ENCODE measurements around the gene ZBTB20.

Gene ZBTB20

DNA sequence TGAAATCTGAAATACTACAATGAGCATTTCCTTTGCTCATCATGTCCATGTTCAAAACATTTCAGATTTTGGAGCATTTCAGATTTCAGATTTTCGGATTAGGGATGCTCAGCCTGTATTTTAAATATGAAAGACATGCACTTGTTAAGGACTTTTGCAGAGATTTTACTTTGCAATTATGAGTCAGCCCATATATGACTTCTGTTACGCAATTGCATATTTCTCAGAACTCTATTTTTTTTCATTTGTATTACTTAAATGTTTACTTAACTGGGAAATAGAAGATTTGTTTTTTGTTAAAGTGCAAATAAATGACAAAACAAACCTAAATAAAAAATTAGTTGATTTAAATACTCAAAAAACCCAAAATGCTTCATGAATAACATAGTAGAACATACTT lies 376.2 kb downstream of the ZBTB20 start:
- no peak for DNase-seq (ENCODE audit: low read depth in 2 of 2)

DNA sequence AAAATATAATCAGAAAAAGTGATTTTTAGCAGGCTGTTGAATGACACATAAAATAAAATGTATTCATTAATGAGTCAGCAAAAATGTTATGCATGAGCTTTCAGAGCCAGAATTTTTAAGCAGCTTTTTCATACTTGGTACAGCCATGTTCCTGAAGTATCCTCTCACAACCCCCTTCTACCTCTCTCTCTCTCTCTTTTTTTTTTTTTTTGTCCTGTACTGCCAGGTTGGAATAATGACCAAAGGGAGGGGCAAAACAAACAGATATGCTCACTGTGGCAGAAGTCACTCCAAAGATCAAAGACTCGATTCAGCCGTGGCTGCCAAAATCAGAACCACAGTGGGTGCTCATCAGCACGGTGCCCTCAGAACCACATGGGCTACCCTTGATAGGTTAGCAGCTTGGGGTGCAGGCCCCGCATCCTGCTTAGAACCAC lies 383.0 kb downstream of the ZBTB20 start:
- DNase-seq (ENCODE audit: low read depth in 2 of 2) = no peak

DNA sequence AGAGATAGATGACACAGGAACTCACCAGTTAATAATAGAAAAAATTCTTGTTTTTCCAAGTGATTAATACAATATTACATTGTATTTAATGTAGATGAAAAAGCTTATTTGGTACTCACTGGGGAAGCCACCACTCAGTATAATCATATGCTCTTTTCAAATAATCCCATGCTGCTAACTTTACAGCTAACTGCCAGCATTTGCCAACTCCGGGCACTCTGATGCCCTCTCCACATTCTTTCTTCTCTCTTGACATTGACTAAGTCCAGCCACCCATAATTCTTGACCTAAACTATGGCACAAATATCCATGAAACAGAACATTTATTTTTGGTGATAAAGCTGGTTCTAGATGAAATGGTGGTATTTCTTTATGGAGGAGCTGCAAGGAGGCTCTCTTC lies 384.9 kb downstream of the ZBTB20 start:
- DNase-seq (ENCODE audit: low read depth in 2 of 2) = no peak

DNA sequence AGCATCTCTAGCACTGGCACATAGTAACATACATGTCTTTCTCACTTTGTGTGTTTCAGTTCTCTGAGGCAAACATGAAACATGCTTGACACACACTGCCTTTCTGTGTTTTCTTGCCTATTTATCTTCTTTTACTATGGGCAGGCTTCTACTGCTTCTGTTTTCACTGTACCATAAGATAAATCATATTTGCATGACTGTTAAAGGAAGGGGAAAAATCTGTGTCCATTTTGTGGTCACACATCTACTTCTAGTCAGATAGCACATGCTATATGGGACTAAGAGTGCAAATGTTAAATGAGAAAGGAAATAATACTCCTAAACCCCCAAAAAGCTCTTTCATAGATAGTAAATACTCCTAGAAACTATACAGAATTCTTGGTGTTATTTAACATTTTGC lies 386.4 kb downstream of the ZBTB20 start:
- DNase-seq (ENCODE audit: low read depth in 2 of 2) = no peak

DNA sequence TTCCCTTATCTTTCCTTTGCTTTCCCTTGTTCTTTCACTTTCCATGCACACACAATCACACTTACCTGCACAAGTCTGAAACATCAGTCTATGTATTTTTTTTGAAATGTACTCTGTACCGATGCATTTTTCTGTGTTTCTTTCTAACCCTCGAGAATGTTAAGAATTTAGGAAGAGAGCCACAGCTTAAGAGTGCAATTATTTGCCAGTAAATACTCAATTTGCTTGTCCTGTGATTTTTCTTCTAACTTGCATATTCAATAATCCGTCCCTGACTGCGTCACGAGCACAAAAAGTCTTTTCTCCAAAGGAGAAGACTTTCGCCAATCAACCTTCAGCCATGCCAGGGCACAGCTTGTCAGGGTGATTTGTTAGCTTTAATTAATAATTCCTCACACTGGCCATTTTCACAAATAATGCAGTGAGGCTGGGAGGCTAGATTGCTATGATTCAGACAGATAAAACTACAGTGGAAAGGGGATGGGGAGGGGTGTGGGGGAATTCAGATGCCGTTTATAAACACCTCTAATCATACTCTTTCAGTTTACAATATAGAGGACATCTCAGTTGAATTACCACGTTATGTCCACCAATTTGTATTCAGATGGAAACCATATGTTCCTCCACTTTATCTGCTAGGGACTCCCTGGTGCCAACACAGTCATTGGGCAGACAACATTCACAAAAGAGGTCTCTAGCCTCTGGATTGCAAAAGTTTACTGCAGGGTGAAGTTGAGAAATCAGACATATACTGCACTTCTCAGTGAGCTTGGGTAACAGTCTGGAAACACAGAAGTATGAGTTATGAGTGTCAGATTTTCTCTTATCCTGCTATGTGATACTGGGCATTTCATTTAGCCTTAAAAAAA lies 388.0 kb downstream of the ZBTB20 start:
- DNase-seq (ENCODE audit: low read depth in 2 of 2) = no peak

DNA sequence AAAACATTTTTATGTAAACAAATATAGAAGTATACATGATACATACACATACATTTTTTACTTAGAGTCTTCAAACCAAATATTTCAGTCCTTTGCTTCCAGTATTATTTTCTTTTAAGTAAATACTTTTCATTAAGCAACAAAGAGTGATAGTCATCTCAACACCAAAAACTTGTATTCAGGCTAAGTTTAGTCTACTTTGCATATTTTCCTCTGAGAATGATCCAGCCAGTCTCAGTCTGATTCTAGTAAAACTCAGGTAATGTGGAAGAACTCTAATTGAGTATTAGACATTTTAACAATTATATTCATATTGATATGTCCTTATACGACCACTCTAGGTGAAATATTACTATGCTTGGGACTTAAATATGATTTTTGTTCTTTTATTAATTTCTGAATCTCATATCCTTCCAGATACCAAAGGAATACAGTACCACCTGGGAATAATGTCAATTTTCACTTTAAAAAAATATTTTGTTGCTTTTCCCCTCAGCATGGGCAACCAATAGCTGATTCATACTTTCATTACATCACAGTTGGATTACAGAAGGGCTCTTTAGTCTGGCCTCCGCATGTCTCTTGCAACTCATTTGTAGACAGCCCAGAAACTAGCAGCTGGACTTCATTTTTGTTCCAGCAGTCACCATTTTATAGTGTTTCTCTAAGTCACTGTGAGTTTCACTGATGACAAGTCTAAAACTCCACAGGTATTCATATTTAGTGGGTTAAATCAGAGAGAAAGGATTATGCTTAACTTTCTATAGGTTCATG lies 390.4 kb downstream of the ZBTB20 start:
- DNase-seq (ENCODE audit: low read depth in 2 of 2) = no peak

DNA sequence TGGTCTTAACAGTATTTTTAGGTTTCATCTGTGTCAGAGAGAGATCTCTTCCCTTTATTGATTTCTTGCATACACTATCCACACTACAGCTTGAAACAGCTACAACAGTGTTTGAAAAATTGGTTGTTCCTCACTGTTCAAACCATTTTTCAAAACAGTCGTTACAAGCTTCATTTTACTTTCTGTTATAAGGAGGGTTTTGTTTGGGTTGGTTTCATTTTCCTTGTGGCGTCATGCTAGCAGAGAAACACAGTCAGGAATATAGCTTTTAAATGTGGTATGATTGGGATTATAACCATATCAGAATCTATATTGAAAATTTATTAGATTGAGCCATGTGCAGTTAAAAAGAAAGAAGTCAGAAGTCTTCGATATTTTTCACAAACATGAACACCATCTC lies 400.6 kb downstream of the ZBTB20 start:
- DNase-seq (ENCODE audit: low read depth in 2 of 2) = no peak

DNA sequence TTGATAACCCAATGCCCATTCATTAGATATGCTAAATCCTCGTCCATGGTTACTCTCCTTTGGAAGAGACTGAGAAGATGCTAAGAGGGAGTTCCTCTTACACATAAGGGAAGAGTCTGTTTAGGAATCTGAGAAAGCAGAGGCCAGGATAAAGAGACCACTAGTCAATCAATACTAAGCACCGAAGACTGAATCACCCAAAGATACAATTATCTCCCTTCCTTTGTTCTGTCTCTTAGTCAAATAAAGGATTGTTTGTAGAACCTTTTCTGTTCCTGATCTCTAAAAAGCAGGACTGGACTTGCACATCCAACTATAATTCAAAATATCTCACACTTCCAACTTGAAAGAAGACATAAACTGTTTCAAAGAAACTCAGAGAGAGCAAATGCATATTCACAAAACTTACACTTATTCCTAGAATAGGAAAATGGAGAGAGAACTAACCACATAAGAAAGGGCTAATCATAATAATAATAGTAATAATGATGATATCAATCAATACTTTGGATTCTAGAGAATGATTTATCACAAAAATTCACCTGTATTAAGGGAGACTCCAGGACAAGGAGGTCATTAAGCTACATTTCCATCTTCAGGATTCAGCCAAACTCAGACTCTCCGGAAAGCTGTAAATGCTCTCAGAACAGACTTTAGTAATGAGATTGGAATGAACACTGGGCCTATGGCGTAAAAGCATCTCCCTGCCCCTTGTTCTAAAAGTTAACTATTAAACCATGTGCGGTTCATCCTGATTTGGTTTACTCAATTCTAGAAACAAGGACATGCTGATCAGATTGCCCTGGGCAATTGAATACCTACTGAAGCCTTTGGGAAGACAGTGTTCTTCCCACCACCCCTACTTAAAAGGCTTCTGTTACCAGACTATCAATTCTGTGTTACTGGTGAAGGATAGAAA lies 401.5 kb downstream of the ZBTB20 start:
- no peak for DNase-seq (ENCODE audit: low read depth in 2 of 2)

DNA sequence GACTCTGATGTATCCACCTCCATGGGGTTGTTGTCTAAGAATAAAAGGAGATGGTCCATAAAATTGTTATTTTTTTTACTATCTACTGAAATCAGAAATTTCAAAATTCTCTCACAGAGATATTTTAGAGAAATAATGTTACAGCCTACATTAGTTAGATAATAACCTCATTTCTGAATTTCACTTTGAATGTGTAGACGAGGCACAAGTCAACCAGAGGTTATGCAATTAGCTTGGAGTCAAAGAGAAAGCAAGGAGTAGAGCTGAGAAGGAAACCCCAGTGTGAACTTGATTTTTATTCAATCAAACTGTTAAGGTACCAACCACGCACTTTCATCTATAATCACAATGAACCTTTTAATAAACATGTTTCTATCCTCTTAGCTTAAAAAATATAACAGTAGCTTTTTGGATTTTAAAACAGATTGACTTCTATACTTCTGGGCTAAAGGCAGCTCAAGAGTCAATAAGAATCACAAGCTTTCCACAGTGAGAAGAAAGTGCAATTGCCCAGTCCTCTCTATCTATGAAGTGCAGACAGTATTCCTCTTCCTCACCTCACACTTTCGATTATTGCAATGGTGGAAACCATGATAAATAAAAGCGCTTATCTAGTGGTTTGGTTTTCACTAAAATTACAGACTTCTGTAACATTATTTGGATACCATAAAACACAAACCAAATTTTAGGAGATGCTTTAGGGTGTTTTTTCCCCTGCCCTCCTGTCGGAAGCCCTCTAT lies 403.2 kb downstream of the ZBTB20 start:
- DNase-seq (ENCODE audit: low read depth in 2 of 2) = no peak

DNA sequence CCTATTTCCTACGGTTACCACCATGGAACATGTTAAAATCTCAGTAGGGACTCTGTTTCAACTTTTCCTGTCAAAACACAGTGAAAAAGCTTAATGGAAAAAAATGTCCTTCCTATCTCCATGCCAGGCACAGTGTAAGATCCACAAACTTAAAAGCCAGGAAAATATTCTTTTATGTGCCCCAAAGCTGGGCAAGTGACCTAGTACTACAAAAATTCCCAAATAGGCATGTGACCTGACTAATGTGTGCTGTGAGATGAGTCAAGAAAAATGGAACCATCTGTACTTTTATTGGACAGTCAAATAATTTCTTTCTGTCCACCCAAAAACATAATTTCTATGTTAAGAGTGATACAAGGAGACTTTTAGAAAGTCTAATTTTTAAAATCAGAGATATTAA lies 406.0 kb downstream of the ZBTB20 start:
- no peak for DNase-seq (ENCODE audit: low read depth in 2 of 2)

DNA sequence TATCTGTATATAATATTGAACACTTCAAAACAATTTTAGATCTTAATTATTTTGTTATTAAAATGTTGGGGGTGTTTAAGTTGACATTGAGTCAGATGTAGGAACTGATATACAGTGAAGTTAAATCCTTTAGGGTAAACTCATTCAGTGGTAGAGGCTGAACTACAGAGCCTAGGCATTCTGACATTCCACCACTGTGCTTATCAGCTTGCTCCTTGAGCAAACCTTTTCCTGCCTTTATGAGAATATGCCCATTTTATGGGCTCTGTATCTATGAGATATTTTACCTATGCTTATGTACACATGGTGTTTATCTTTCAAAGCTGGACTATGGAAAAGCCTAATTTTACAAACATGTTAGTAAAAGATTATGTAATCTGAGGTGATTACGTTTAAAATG lies 407.5 kb downstream of the ZBTB20 start:
- no peak for DNase-seq (ENCODE audit: low read depth in 2 of 2)

DNA sequence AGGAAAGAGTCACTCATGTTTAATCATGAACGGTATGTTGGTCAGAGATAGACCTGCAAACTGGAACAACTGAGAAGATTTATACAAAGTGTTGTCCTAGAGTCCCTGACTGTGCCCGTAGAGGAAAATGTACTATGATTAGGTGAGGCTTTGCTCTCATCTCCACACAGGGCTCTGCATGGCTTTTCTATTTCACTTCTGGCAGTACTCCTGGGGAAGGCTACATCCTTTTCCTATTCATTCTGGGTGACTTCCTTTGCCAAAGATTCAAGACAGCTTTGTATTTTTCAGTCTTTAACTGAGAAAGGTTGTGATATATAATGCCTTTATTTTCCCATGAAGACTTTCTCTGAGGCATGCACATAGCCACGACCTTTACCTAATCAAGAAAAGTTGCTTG lies 414.7 kb downstream of the ZBTB20 start:
- DNase-seq (ENCODE audit: low read depth in 2 of 2) = no peak

DNA sequence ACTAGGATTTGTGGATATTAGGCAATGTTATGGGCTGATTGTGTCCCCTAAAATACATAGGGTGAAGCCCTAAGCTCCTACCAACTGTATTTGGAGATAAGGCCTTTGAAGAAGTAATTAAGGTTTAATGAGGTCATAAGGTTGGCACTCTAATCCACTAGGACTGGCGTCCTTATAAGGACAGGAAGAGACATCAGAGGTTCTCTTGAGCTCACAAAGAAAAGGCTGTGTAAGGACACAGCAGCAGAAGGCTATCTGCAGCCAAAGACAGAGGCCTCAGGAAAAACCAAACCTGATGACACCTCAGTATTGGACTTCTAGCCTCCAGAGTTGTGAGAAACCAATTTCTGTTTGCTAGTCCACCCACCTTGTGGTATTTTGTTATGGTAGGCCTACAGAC lies 416.7 kb downstream of the ZBTB20 start:
- DNase-seq (ENCODE audit: low read depth in 2 of 2) = no peak

DNA sequence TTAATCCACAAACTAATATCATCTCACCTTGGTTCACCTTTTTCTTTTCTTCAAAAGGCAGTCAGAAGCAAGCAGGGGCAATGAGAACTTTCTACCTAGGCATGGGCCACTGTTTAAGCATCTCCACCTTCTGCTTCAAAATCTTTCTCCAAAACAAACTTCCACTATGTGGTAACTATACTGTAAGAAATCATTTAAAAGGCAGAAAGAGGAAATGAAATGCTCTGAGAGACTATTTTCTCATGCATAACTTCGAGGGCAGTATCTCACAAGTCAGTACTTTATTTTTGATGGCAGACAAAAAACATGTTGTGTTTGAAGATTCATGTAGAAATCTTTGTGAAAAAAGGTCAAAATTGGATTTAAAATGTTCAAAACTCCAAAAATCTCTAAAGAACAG lies 419.7 kb downstream of the ZBTB20 start:
- no peak for DNase-seq (ENCODE audit: low read depth in 2 of 2)

DNA sequence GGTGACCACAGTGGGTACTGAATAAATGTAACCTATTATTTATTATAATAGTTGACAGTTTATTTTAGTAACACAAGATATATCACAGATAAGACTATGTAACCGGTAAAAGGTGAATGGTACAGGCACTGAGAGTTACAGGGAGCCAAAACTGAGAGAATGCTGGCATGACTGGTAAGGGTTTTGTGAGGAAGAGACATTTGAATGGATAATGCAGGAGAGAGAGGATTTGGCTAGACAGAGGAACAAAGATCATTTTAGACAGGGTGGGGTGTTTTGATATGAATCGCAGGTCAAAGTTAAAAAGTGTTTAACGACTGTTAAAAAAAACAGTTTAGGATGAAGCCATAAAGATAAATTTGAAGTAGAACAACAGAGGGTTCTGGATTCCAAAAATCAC lies 421.1 kb downstream of the ZBTB20 start:
- no peak for DNase-seq (ENCODE audit: low read depth in 2 of 2)

DNA sequence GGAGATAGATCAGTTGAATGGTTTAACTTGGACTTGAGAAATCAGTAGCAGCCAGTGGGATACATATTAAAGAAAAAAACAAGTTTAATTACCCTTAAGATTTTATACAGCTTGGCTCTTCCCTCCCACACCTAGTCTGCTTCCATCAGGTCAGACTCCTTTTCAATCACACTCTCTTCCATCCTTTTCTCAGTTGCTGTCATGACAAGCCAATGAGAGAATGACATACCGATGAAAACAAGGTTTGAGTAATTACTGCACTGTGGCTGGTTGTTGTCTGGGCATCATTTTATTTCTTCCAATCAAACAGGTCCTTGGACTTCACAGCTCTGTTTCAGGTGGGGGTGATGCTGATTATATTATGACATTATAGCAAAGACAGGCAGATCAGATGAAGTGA lies 424.6 kb downstream of the ZBTB20 start:
- no peak for DNase-seq (ENCODE audit: low read depth in 2 of 2)

DNA sequence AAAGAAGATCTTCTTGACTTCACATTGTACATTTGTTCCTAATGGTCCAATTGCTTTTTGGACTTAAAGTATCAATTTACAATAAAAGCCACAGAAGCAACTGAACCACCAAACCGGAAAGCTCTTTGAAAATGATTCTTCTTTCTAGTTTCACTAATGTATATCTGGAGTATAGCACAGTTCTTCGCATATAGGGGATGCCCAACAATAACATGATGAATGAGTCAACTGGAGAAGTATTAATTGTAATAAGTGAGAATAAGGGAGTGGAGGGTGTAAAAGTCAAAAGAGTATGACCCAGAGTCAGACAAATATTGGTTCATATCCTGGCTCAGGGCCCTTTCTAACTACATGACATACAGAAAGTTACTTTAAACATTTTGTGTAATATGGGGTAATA lies 425.2 kb downstream of the ZBTB20 start:
- DNase-seq (ENCODE audit: low read depth in 2 of 2) = no peak

DNA sequence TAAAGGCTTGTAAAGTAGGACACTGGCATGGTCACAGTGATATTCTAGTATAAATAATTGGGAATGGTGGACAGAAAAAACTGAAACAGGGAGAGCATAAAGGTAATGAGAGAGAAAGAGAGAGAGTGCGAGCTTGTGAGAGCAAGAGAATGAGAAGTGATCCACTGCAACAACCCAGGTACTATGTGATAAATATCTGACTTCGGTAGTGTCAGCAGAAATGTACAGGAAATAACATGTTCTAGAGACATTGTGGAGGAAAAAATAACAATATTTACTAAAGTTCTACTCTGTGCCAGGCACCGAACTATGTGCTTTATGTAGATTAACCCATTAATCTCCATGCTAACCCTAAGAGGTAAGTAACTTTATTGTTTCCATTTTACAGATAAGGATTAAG lies 425.9 kb downstream of the ZBTB20 start:
- DNase-seq (ENCODE audit: low read depth in 2 of 2) = no peak

DNA sequence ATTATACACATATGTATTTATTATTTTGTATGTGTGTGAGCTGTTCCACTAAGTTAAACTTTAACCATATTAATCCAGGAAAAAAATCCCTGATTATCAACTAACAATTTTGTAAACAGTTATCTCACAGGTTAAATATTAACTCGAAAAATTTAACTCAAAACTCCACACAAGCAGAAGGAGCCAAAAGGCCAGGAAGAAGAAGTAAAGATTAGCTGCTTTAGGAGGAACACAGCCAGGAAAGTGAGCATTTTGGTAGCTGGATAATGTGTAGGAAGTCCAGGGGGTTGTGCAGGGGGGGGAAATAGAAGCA lies 428.2 kb downstream of the ZBTB20 start:
- DNase-seq (ENCODE audit: low read depth in 2 of 2) = no peak

DNA sequence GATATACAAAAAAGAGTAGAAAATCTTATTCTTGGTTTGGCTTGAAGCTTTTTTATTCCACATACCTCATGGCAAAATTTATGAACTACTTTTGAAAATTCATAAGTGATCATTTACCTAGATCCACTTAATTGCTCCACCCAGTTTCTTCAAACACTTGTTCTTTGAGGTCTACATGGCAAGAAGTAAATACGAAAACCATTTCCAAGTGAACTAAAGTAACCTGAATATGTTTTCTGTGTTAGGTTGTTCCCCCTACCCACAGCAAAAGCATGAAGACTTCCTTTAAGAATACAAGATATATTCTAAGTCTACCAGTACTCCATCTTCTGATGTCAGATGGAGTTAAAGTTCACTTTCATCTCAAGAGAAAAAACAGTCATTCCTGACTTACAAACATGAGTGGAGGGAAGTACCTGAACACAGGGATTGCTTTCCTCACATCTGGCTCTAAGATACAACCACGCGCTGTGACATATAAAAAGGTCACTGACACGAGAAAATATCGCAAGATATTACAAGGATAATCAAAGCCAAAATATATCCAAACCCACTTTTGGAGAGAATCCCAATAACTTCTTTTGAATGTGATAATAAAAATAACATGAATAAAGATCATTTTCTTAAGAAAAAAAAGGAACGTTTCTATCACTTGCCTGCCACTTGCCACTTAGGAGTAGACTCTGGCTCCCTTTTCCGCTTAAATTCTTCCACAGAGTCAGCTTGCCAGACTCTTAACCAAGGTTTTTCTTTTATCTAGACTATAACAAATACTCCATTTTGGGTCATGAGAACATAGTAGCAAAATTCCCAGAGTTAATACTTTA lies 428.8 kb downstream of the ZBTB20 start:
- no peak for DNase-seq (ENCODE audit: low read depth in 2 of 2)

DNA sequence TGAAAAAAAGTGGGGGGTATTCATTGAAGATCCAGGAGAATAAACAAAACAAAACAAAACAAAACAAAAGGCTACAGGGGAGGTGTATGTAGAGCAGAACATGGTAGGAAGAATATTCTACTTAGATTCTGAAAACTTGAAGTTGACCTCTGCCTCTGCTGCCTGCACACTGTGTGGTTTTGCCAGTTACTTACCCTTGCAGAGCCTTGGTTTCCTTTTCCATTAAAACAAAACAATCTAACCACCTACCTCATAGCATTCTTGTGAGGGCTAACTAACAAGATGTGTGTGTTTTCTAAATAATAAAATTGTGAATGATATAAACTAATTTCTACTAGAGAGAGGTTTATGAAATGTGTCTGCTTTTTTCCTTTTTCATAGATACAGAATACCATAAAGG lies 430.2 kb downstream of the ZBTB20 start:
- no peak for DNase-seq (ENCODE audit: low read depth in 2 of 2)

Measured in fibroblast of skin of left biceps (primary cell).